Activated naive CD4-positive, alpha-beta T cell treated with anti-CD3 and anti-CD28 coated beads, Interleukin-2, amount 50 U/mL, for 72 hours (primary cell): ENCODE results near the gene CFAP299. TPM values are rescaled to one million over a fixed set of nuclear protein-coding genes. Genes with fewer than 3 reads are reported as not detected.

ENCODE experiments used
- ATAC-seq, 2 donors: fragments of 150-1000 bp; cut with Tn5 transposase; 2 replicates each; pipeline ENCODE4 v1.10.0; 2021; ENCODE audit warnings: mild to moderate bottlenecking in 2 of 2, moderate library complexity in 2 of 2
- DNase-seq, 2 donors: peaks; one replicate each; pipeline ENCODE4 v3.0.0; 2021 to 2022; ENCODE audit warnings: low spot score in 2 of 2
- H3K27ac Mint-ChIP-seq, 2 donors: one replicate each; pipeline ENCODE4 v1.8.0; 2022; ENCODE audit warnings: mild to moderate bottlenecking in 2 of 2, mixed read lengths in 2 of 2
- H3K36me3 Mint-ChIP-seq, 2 donors: one replicate each; pipeline ENCODE4 v1.8.0; 2022; ENCODE audit warnings: mixed read lengths in 2 of 2
- H3K9me3 Mint-ChIP-seq, 2 donors: one replicate each; pipeline ENCODE4 v1.8.0; 2022; ENCODE audit warnings: mixed read lengths in 2 of 2
- total RNA-seq, 2 donors: library from RNA; stranded (reverse); gene quantifications; one replicate each; pipeline ENCODE4 v1.2.3, GENCODE V29; 2022

The CFAP299 gene
- total RNA-seq, 2 donors from 2014 or later: not detected

GRCh38 chr4:80448056-80448455 is 112.5 kb downstream of the CFAP299 start:
- no peak for ATAC-seq
- peaks cover 0 to 3% of the 10 kb centered on the region in 2 donors for H3K9me3 Mint-ChIP-seq
- H3K36me3 Mint-ChIP-seq: peaks cover under 1 to 9% of the 10 kb centered on the region in 2 donors
- H3K27ac Mint-ChIP-seq: no peak overlapping the region
- DNase-seq: no peak

- no peaks in the 10 kb centered on the region for H3K9me3 Mint-ChIP-seq
- ATAC-seq: no peak
- no peak overlapping the region for H3K27ac Mint-ChIP-seq
- peaks cover 0 to 8% of the 10 kb centered on the region in 2 donors for H3K36me3 Mint-ChIP-seq
- no peak for DNase-seq
Measured at GRCh38 chr4:80452055-80452454, 116.5 kb downstream of the CFAP299 start.

GRCh38 chr4:80452768-80453167 is 117.2 kb downstream of the CFAP299 start:
- Mint-ChIP-seq H3K36me3 (peaks cover 0 to 8% of the 10 kb centered on the region in 2 donors), H3K9me3 (no peaks in the 10 kb centered on the region), H3K27ac (no peak overlapping the region)
- DNase-seq (no peak), ATAC-seq (no peak)

GRCh38 chr4:80454040-80454439 is 118.5 kb downstream of the CFAP299 start:
- DNase-seq (no peak), ATAC-seq (no peak)
- H3K27ac Mint-ChIP-seq: no peak overlapping the region
- peaks cover 0 to 8% of the 10 kb centered on the region in 2 donors for H3K36me3 Mint-ChIP-seq
- H3K9me3 Mint-ChIP-seq: no peaks in the 10 kb centered on the region

- Mint-ChIP-seq H3K36me3 (peaks cover 0 to 8% of the 10 kb centered on the region in 2 donors), H3K9me3 (no peaks in the 10 kb centered on the region), H3K27ac (no peak overlapping the region)
- ATAC-seq (no peak), DNase-seq (no peak)
Measured at GRCh38 chr4:80454556-80454955, 119.0 kb downstream of the CFAP299 start.

GRCh38 chr4:80459918-80460473 is 124.5 kb downstream of the CFAP299 start:
- Mint-ChIP-seq H3K36me3 (peaks cover 0 to 9% of the 10 kb centered on the region in 2 donors), H3K27ac (no peak overlapping the region), H3K9me3 (peaks cover 12% of the 10 kb centered on the region in 2 donors)
- no peak for ATAC-seq
- no peak for DNase-seq

- DNase-seq (no peak), ATAC-seq (no peak)
- H3K36me3 Mint-ChIP-seq: peaks cover 0 to 9% of the 10 kb centered on the region in 2 donors
- no peak overlapping the region for H3K27ac Mint-ChIP-seq
- H3K9me3 Mint-ChIP-seq: peaks cover 12 to 16% of the 10 kb centered on the region in 2 donors
Measured at GRCh38 chr4:80461412-80461811, 125.9 kb downstream of the CFAP299 start.

- Mint-ChIP-seq H3K36me3 (peaks cover 0 to 9% of the 10 kb centered on the region in 2 donors), H3K27ac (peak overlapping the region; percentile 43 to 78), H3K9me3 (peaks cover 19% of the 10 kb centered on the region in 2 donors)
- DNase-seq (no peak), ATAC-seq (no peak)
Measured at GRCh38 chr4:80462621-80463091, 127.1 kb downstream of the CFAP299 start.

GRCh38 chr4:80463509-80463908 is 128.0 kb downstream of the CFAP299 start:
- Mint-ChIP-seq H3K27ac (no peak overlapping the region), H3K9me3 (peaks cover 20 to 21% of the 10 kb centered on the region in 2 donors), H3K36me3 (peaks cover 0 to 9% of the 10 kb centered on the region in 2 donors)
- ATAC-seq: no peak
- no peak for DNase-seq

- ATAC-seq: no peak
- H3K9me3 Mint-ChIP-seq: peaks cover 20 to 21% of the 10 kb centered on the region in 2 donors
- no peak overlapping the region for H3K27ac Mint-ChIP-seq
- no peak for DNase-seq
- H3K36me3 Mint-ChIP-seq: peaks cover 0 to 9% of the 10 kb centered on the region in 2 donors
Measured at GRCh38 chr4:80465238-80465637, 129.7 kb downstream of the CFAP299 start.

- ATAC-seq: no peak
- peaks cover 0 to 9% of the 10 kb centered on the region in 2 donors for H3K36me3 Mint-ChIP-seq
- no peak overlapping the region for H3K27ac Mint-ChIP-seq
- no peak for DNase-seq
- peaks cover 20 to 21% of the 10 kb centered on the region in 2 donors for H3K9me3 Mint-ChIP-seq
Measured at GRCh38 chr4:80465736-80466135, 130.2 kb downstream of the CFAP299 start.

- Mint-ChIP-seq H3K36me3 (peaks cover 0 to 9% of the 10 kb centered on the region in 2 donors), H3K27ac (no peak overlapping the region), H3K9me3 (peaks cover 18 to 21% of the 10 kb centered on the region in 2 donors)
- ATAC-seq (no peak), DNase-seq (no peak)
Measured at GRCh38 chr4:80466618-80467017, 131.1 kb downstream of the CFAP299 start.

GRCh38 chr4:80471756-80472155 is 136.2 kb downstream of the CFAP299 start:
- no peaks in the 10 kb centered on the region for H3K36me3 Mint-ChIP-seq

GRCh38 chr4:80475236-80475635 is 139.7 kb downstream of the CFAP299 start:
- ATAC-seq (no peak), DNase-seq (no peak)
- H3K9me3 Mint-ChIP-seq: peaks cover 11 to 19% of the 10 kb centered on the region in 2 donors
- H3K27ac Mint-ChIP-seq: no peak overlapping the region
- H3K36me3 Mint-ChIP-seq: no peaks in the 10 kb centered on the region

More at GRCh38 chr4:80471756-80472155, 136.2 kb downstream of the CFAP299 start:
- DNase-seq: no peak
- no peak for ATAC-seq
- no peak overlapping the region for H3K27ac Mint-ChIP-seq
- peaks cover 8 to 17% of the 10 kb centered on the region in 2 donors for H3K9me3 Mint-ChIP-seq

- H3K9me3 Mint-ChIP-seq: peaks cover 11 to 19% of the 10 kb centered on the region in 2 donors
- no peak for ATAC-seq
- DNase-seq: no peak
- no peaks in the 10 kb centered on the region for H3K36me3 Mint-ChIP-seq
- no peak overlapping the region for H3K27ac Mint-ChIP-seq
Measured at GRCh38 chr4:80475798-80476197, 140.3 kb downstream of the CFAP299 start.

GRCh38 chr4:80484712-80485111 is 149.2 kb downstream of the CFAP299 start:
- no peak overlapping the region for H3K27ac Mint-ChIP-seq
- ATAC-seq (no peak), DNase-seq (no peak)
- H3K36me3 Mint-ChIP-seq: peaks cover 2 to 10% of the 10 kb centered on the region in 2 donors
- H3K9me3 Mint-ChIP-seq: peaks cover 7 to 13% of the 10 kb centered on the region in 2 donors

- H3K36me3 Mint-ChIP-seq: peaks cover 8 to 10% of the 10 kb centered on the region in 2 donors
- no peak overlapping the region for H3K27ac Mint-ChIP-seq
- peaks cover 7 to 13% of the 10 kb centered on the region in 2 donors for H3K9me3 Mint-ChIP-seq
- ATAC-seq (no peak), DNase-seq (no peak)
Measured at GRCh38 chr4:80486603-80487002, 151.1 kb downstream of the CFAP299 start.

- Mint-ChIP-seq H3K36me3 (peaks cover 8 to 24% of the 10 kb centered on the region in 2 donors), H3K27ac (peak overlapping the region in 1 of 2 donors; percentile 60), H3K9me3 (peaks cover 20 to 24% of the 10 kb centered on the region in 2 donors)
- DNase-seq (no peak), ATAC-seq (no peak)
Measured at GRCh38 chr4:80489798-80490197, 154.3 kb downstream of the CFAP299 start.
